COR-L47 (cell line): ENCODE results near the gene SLC2A4RG.

Experiments
- DNase-seq: peaks from one replicate; lab custom pipeline; 2025; lab: John Stamatoyannopoulos, UW

The SLC2A4RG gene

GRCh38 chr20:63778034-63778752 is 38.6 kb downstream of the SLC2A4RG start:
- DNase-seq = no peak

GRCh38 chr20:63778857-63779256 is 39.3 kb downstream of the SLC2A4RG start:
- DNase-seq = no peak

GRCh38 chr20:63781181-63781580 is 41.6 kb downstream of the SLC2A4RG start:
- DNase-seq = no peak

- no peak for DNase-seq
Observed at GRCh38 chr20:63782051-63782471, 42.5 kb downstream of the SLC2A4RG start.

DNA sequence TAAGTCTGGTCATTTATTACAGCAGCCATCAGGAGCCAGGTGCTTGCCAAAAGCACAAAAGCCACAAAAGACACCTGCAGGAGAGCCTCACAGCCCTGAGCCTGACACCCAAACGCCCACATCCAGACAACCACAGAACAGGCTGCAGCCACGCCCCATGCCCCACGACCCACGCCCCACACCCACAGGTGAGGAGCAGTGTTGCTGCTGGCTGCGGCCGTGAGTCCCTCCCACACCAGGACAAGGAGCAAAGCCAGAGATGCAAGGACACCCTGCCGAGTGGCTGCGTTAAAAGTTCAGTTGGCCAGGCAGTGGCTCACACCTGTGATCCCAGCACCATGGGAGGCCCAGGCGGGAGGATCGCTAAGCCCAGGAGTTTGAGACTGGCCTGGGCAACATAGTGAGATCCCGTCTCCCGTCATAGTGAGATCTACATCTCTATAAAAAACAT is 43.0 kb downstream of the SLC2A4RG start:
- DNase-seq = no peak

DNA sequence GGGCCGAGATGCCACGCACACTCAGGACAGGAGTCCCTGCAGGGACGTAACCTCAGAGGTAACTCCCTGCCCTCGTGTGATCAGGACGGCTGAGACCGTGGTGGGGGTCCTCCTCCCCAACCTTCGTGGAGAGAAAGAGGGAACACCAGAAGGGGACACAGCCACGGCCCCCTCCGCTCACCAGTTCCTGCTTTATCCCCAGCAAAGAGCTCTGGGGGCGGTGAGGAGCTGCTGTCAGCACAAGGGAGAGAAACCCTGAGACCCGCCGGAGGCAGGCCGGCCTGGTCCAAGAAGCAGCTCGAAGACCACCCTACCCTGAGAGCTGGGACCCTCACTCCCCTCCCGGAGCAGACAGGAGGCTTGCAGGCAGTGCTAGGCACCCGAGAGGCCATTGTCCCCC is 44.4 kb downstream of the SLC2A4RG start:
- DNase-seq = no peak

DNA sequence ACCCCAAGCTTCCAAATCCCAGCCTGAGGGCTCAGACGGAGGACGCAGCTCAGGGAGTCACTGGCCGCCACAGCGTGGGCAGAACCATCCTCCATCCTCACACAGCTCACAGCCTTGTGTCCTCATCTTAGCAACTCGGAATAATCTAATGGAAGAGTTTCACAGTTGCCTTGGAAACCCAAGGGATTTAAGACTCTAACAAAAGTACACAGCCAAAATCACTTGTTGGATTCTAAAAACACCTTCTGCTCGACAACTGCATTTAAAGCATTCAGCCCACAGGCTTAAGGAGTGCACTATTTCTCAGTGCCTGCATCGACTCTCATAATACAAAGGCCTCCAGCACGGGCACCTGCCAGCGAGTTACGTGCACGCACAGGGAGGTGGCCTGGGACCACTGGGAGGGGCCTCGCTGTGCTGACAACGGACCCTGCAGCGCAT is 46.1 kb downstream of the SLC2A4RG start:
- DNase-seq = no peak

- DNase-seq = no peak
Observed at GRCh38 chr20:63787302-63787701, 47.7 kb downstream of the SLC2A4RG start.

DNA sequence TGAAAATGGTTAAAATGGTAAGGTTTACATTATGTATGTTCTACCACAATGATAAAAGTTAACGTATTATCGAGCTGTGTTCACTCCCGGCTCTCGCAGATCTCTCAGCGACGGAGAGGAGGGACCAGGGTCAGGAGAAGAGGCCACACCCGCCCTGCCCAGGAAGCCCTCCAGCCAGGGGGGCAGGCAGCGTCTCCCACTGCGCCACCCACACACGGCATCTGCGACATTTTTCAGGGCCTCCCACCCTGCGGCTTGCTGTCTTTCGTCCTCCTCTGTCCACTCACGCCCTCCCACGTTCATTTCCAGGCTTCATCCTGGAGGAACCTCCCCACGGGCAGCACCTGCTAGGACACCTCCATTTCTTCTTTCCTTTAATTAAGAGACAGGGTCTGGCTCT is 48.2 kb downstream of the SLC2A4RG start:
- no peak for DNase-seq

DNA sequence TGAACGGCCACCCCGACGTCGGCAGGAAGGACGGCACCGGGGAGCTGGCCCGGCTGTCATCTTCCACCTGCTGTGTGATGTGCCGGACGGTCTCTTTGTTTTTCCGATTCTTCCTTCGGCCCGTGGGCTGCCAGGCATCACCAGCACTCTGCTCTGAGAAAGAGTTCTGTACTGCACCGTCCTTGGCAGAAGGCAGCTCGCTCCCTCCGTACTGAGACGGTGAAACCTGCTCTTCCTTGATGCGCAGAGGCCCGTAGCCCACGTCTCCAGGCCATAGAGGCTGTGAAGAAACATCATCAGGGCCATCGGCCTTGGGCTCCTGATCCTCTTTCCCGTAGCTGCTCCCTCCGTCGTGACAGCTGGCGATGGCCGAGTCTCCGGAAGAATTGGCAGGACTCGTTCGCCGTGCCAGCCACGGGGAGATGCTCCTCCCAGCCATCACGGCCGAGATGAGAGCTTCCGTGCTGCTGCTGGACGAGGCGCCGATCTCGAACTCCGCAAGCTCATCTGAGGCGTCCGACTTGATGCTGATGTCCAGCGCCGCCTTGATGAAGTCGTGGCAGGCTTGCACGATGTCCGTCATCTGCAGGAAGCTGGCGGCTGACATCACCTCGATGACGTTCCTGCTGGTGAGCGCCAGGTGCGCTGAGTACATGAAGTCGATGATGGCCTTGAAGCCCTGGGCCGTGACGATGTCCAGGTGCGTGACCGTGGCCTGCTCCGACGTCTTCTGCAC is 50.4 kb downstream of the SLC2A4RG start:
- DNase-seq = no peak

DNA sequence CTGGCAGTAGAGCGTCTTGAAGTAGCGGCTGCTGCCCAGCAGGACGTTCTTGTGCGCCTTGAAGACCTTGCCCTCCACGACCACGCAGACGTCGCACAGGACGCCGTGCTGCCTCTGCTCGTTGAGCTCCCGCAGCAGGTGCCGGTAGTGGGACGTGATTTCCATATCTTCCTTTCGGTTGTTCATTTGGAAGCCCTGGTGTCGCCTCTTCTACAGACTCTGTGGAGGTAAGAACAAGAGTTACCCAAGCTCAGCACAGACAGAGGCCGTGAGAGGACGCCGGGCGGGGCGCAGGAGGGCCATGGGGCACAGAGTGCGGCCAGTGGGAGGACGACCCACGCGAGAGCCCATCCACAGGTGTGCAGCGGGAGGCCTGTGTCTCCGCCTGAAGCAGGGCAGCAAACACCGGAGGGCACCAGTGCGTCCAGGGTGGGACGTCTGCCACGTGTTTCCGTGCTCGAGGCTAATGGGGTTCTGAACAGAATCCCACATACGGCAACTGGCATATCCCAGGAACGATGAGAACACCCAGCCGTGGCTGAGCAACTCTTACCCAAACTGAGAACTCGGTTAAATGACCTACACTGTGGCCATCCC is 51.1 kb downstream of the SLC2A4RG start:
- DNase-seq = no peak

DNA sequence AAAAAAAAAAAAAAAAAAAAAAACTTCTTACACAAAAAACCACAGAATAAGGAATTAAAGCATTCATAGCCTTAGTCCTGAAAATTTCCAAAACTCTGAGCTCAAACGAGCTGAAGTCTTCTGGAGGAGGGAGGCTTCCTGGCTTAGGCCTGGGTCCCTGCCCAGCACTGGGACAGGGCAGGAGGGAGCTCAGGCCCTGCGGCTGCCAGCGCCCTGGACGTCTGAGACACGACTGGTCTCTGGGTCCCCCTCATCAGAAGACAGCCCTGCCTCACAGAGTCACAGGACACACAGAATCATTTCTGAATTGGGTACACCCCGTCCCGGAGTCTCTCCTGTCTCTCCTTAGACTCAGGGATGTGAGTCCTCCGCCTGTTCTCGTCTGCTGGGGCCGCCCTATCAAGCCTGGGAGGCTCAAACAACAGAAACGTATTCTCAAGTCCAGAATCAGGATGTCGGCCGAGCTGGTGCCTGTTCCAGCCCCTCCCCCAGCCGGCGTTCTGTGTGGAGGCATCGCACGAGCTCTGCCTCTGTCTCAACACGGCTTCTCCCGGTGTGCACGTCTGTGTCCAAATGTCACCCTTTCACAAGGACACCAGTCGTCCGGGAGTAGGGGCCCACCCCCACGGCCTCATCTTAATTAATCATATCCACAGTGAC is 52.1 kb downstream of the SLC2A4RG start:
- no peak for DNase-seq

DNA sequence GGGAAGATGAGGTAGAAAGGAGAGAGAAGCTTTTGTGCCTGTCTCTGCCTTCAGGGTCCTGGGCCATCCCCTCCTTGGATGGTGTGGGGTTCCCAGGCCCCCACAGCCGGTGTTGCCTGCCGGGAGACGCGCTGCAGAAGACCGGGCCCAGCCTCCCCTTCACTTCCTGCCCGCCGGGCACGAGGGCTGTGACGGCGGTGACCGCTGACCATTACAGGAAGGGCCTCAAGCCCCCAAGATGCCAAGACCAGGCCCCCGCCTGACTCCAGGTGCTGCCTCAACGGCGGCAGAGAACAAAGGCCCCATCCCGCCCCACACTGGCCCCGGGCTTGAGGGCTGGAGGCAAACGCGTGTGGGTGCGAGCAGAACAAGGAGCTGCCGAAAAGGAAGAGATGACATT is 53.3 kb downstream of the SLC2A4RG start:
- no peak for DNase-seq
